ENCODE data around the gene SULT1C4. TPM values are rescaled to one million over a fixed set of nuclear protein-coding genes. Genes with fewer than 3 reads are reported as not detected.

Gene SULT1C4
- total RNA-seq, 1 experiment from 2014 or later = 4.3 TPM

GRCh38 chr2:108346827-108347226 is 30.9 kb upstream of the SULT1C4 start:
- ATAC-seq = no peak
- H3K27ac Mint-ChIP-seq = no peak overlapping the region
- no peaks in the 10 kb centered on the region for H3K4me1 Mint-ChIP-seq
- no peak for DNase-seq (ENCODE audit: low spot score)
- no peak for TF ChIP-seq TP53 (CRISPR knock-in tag; IDR thresholded peaks at IDR 0.05)
- TF ChIP-seq HMGXB4 (CRISPR knock-in tag; IDR thresholded peaks at IDR 0.05) = no peak
- TF ChIP-seq ZNF138 (CRISPR knock-in tag; conservative IDR thresholded peaks at IDR 0.05) = no peak
- no peak for TF ChIP-seq ZSCAN18 (CRISPR knock-in tag; IDR thresholded peaks at IDR 0.05)
- no peak for TF ChIP-seq ZNF396 (CRISPR knock-in tag; IDR thresholded peaks at IDR 0.05; ENCODE audit: borderline replicate concordance)
- no peak for TF ChIP-seq SP1 (CRISPR knock-in tag; conservative IDR thresholded peaks at IDR 0.05)
- TF ChIP-seq ZNF219 (CRISPR knock-in tag; IDR thresholded peaks at IDR 0.05; ENCODE audit: borderline replicate concordance) = no peak
- no peak for TF ChIP-seq ZNF232 (CRISPR knock-in tag; IDR thresholded peaks at IDR 0.05)
- TF ChIP-seq CDX4 (CRISPR knock-in tag; IDR thresholded peaks at IDR 0.05; ENCODE audit: borderline replicate concordance) = no peak
- TF ChIP-seq ZNF317 (CRISPR knock-in tag; IDR thresholded peaks at IDR 0.05; ENCODE audit: borderline replicate concordance, low read depth) = no peak
- no peak for TF ChIP-seq ZNF671 (CRISPR knock-in tag; IDR thresholded peaks at IDR 0.05)
- no peak overlapping the region for H3K4me3 Mint-ChIP-seq
- no peaks in the 10 kb centered on the region for H3K36me3 Mint-ChIP-seq
- ChIA-PET CTCF (interaction anchor here (1.2 to 1.8 kb wide), 2 partner anchors 238 to 289 kb away, joined by 4 to 6 read pairs; no protein-coding TSS in a partner anchor), POLR2A (no interaction called here)
- H3K27me3 Mint-ChIP-seq (ENCODE audit: low read depth) = no peaks in the 10 kb centered on the region
- peaks cover 13% of the 10 kb centered on the region for H3K9me3 Mint-ChIP-seq

GRCh38 chr2:108347786-108348185 is 30.0 kb upstream of the SULT1C4 start:
- Mint-ChIP-seq H3K27me3 (ENCODE audit: low read depth) (no peaks in the 10 kb centered on the region), H3K4me1 (no peaks in the 10 kb centered on the region), H3K9me3 (peaks cover 13% of the 10 kb centered on the region), H3K36me3 (no peaks in the 10 kb centered on the region), H3K4me3 (no peak overlapping the region), H3K27ac (no peak overlapping the region)
- TF ChIP-seq AR (CRISPR knock-in tag; IDR thresholded peaks at IDR 0.05) (no peak), HMGA2 (CRISPR knock-in tag; IDR thresholded peaks at IDR 0.05) (no peak), GRHL2 (CRISPR knock-in tag; IDR thresholded peaks at IDR 0.05; ENCODE audit: insufficient replicate concordance, severe bottlenecking) (no peak), USF2 (CRISPR knock-in tag; IDR thresholded peaks at IDR 0.05) (no peak), SMAD3 (CRISPR knock-in tag; IDR thresholded peaks at IDR 0.05; ENCODE audit: borderline replicate concordance) (no peak), E2F1 (CRISPR knock-in tag; IDR thresholded peaks at IDR 0.05) (no peak), IRF1 (CRISPR knock-in tag; IDR thresholded peaks at IDR 0.05) (no peak), GTF2I (CRISPR knock-in tag; conservative IDR thresholded peaks at IDR 0.05) (no peak), ELF4 (CRISPR knock-in tag; IDR thresholded peaks at IDR 0.05; ENCODE audit: low read depth) (no peak), ZBTB21 (CRISPR knock-in tag; IDR thresholded peaks at IDR 0.05; ENCODE audit: borderline replicate concordance) (no peak), E2F5 (CRISPR knock-in tag; IDR thresholded peaks at IDR 0.05) (no peak)
- CTCF ChIA-PET = no interaction called here
- POLR2A ChIA-PET = no interaction called here
- peak; percentile 52 for ATAC-seq
- DNase-seq (ENCODE audit: low spot score) = peak; percentile 18

Measured in WTC11 (cell line).